K562 (cell line): ENCODE measurements around the gene PRKCB. TPM values are rescaled to one million over a fixed set of nuclear protein-coding genes. Genes with fewer than 3 reads are reported as not detected.

ENCODE experiments used
- ARID1B ChIP-seq: fragments of 450-650 bp; IDR thresholded peaks from 2 replicates; pipeline ENCODE4 v1.6.1; 2016; ENCODE audit warnings: antibody characterized with exemption, mild to moderate bottlenecking, inconsistent platforms
- ARNT ChIP-seq, 2 experiments: fragments of 450-650 bp; IDR thresholded peaks; 2 replicates each; pipeline ENCODE4 v1.6.1; 2016; ENCODE audit warnings: mild to moderate bottlenecking in 1 of 2
- ATF1 ChIP-seq, 2 experiments: fragments of 450-650 bp in 1 of 2; IDR thresholded peaks; 2 replicates each; pipeline ENCODE4 v1.6.1; 2016; ENCODE audit warnings: missing compliant biosample characterization in 1 of 2, missing genetic modification characterization in 1 of 2
- BRD9 ChIP-seq: fragments of 450-650 bp; IDR thresholded peaks from 2 replicates; pipeline ENCODE4 v1.6.1; 2018; ENCODE audit warnings: low read depth; ENCODE audit not compliant: partially characterized antibody
- CBFA2T3 ChIP-seq: fragments of 450-650 bp; IDR thresholded peaks from 2 replicates; pipeline ENCODE4 v1.6.1; 2017
- CC2D1A ChIP-seq: fragments of 450-650 bp; IDR thresholded peaks from 2 replicates; pipeline ENCODE4 v1.6.1; 2017; ENCODE audit warnings: mild to moderate bottlenecking
- CXXC5 ChIP-seq: fragments of 250-450 bp; sonication (Bioruptor Pico); IDR thresholded peaks from 2 replicates; pipeline ENCODE4 v1.8.0; 2022; ENCODE audit warnings: inconsistent platforms, mild to moderate bottlenecking, moderate library complexity
- E2F1 ChIP-seq: sonication (generic); formaldehyde crosslinking; IDR thresholded peaks from 2 replicates; pipeline ENCODE4 v1.8.1; 2023; ENCODE audit warnings: mild to moderate bottlenecking, missing genetic modification reagents, moderate library complexity
- EGR1 ChIP-seq: fragments of 450-650 bp; conservative IDR thresholded peaks from 2 replicates; pipeline ENCODE4 v1.6.1; 2017; ENCODE audit warnings: mild to moderate bottlenecking
- EP400 ChIP-seq: fragments of 450-650 bp; IDR thresholded peaks from 2 replicates; pipeline ENCODE4 v1.6.1; 2017; ENCODE audit warnings: antibody characterized with exemption, mild to moderate bottlenecking, moderate library complexity
- ESRRA ChIP-seq: fragments of 450-650 bp; IDR thresholded peaks from 2 replicates; pipeline ENCODE4 v1.6.1; 2014; ENCODE audit warnings: low read depth, mild to moderate bottlenecking, moderate library complexity, borderline replicate concordance
- FOSL1 ChIP-seq: fragments of 200-800 bp; sonication (Bioruptor generic); conservative IDR thresholded peaks from 2 replicates; pipeline ENCODE4 v1.6.1; 2016; ENCODE audit warnings: missing genetic modification characterization, missing compliant biosample characterization
- GABPA ChIP-seq: fragments of 200-800 bp; sonication (Bioruptor generic); conservative IDR thresholded peaks from 2 replicates; pipeline ENCODE4 v1.6.1; 2016; ENCODE audit warnings: low read depth, missing genetic modification characterization, missing compliant biosample characterization
- HDAC2 ChIP-seq: fragments of 450-650 bp; IDR thresholded peaks from 2 replicates; pipeline ENCODE4 v1.6.1; 2016; ENCODE audit warnings: mild to moderate bottlenecking
- HMBOX1 ChIP-seq: sonication (generic); IDR thresholded peaks from 2 replicates; pipeline ENCODE4 v1.6.1; 2016
- MAX ChIP-seq: sonication (generic); formaldehyde crosslinking; IDR thresholded peaks from 2 replicates; pipeline ENCODE4 v1.9.0; 2022; ENCODE audit warnings: mild to moderate bottlenecking, missing genetic modification reagents
- NCOA1 ChIP-seq: fragments of 450-650 bp; IDR thresholded peaks from 2 replicates; pipeline ENCODE4 v1.6.1; 2016; ENCODE audit warnings: low read depth
- NFE2 ChIP-seq: IDR thresholded peaks from 2 replicates; pipeline ENCODE4 v1.6.1; 2014; ENCODE audit warnings: antibody characterized with exemption, low read depth
- NFIC ChIP-seq: fragments of 450-650 bp; IDR thresholded peaks from 2 replicates; pipeline ENCODE4 v1.6.1; 2017; ENCODE audit warnings: mild to moderate bottlenecking, inconsistent platforms
- PTRF ChIP-seq: fragments of 450-650 bp; IDR thresholded peaks from 2 replicates; pipeline ENCODE4 v1.6.1; 2016; ENCODE audit warnings: mild to moderate bottlenecking, missing genetic modification characterization, missing compliant biosample characterization
- SMARCA4 ChIP-seq: fragments of 450-650 bp; IDR thresholded peaks from 2 replicates; pipeline ENCODE4 v1.6.1; 2016
- TAF9B ChIP-seq: fragments of 450-650 bp; IDR thresholded peaks from 2 replicates; pipeline ENCODE4 v1.6.1; 2018; ENCODE audit warnings: mild to moderate bottlenecking; ENCODE audit not compliant: partially characterized antibody
- YBX1 ChIP-seq: fragments of 450-650 bp; IDR thresholded peaks from 2 replicates; pipeline ENCODE4 v1.7.1; 2016; ENCODE audit warnings: mild to moderate bottlenecking
- ZKSCAN8 ChIP-seq: fragments of 200-800 bp; sonication (Bioruptor generic); IDR thresholded peaks from 2 replicates; pipeline ENCODE4 v1.6.1; 2016; ENCODE audit warnings: missing genetic modification characterization, missing compliant biosample characterization
- ZNF780A ChIP-seq: fragments of 250-450 bp; sonication (Bioruptor Pico); IDR thresholded peaks from 2 replicates; pipeline ENCODE4 v1.5.0; 2021; ENCODE audit warnings: mild to moderate bottlenecking
- polyA plus RNA-seq, 8 experiments: library from polyadenylated mRNA; depleted of rRNA in 4 of 8; stranded (reverse) in 5 of 8; unstranded in 3 of 8; fragments of >200 nt; fragmentation: Nextera tagmentation in 2 of 8; fragmentation: Illumina TruSeq in 1 of 8; extraction: Ambion mirVana in 2 of 8; extraction: Trizol in 1 of 8; gene quantifications; 2 replicates each; pipeline versions ENCODE4 v1.2.1 to v1.2.3, GENCODE V29; 2011 to 2014; ENCODE audit warnings: inconsistent platforms in 1 of 8, missing spikeins in 1 of 8
- total RNA-seq, 7 experiments: library from RNA; depleted of rRNA in 6 of 7; stranded (reverse); fragments of >200 nt in 6 of 7; fragmentation: Illumina TruSeq in 2 of 7; extraction: Trizol in 2 of 7; gene quantifications; 2 replicates each; pipeline versions ENCODE4 v1.2.1 to v1.2.3, GENCODE V29; 2011 to 2021; ENCODE audit warnings: low replicate concordance in 1 of 7

PRKCB gene
- total and polyA plus RNA-seq, 9 of the 15 experiments (the other 6 are each of a cell fraction or from before 2014, with no cell fraction given): 49.9 to 276 (median 148) TPM

GRCh38 chr16:23902748-23903414 is 67.1 kb downstream of the PRKCB start (continued):
- TF ChIP-seq CC2D1A: 0 out of 2 replicates have a peak, but pooled peaks have one; percentile 15
- 0 out of 2 replicates have a peak, but pooled peaks have one; percentile 18 for TF ChIP-seq PTRF (tag)
- TF ChIP-seq BRD9: peak; percentile 76
- peak; percentile 32; the same call in 1 of the 2 replicates for TF ChIP-seq ESRRA
- TF ChIP-seq ARID1B: peak; percentile 43; the same call in 1 of the 2 replicates
- peak; percentile 14; the same call in 1 of the 2 replicates for TF ChIP-seq HDAC2
- TF ChIP-seq EP400: peak; percentile 37; the same call in 1 of the 2 replicates
- TF ChIP-seq FOSL1 (tag): peak; percentile 49
- peak; percentile 48 for TF ChIP-seq CBFA2T3
- no peak for TF ChIP-seq E2F1
- TF ChIP-seq HMBOX1: peak; percentile 10; the same call in 1 of the 2 replicates
- peak; percentile 55 for TF ChIP-seq NFE2
- peak; percentile 80 for TF ChIP-seq EGR1
- peak; percentile 46; the same call in 1 of the 2 replicates for TF ChIP-seq SMARCA4
- TF ChIP-seq ATF1 (CRISPR knock-in tag; IDR thresholded peaks at IDR 0.05): no peak
- TF ChIP-seq ATF1 (tag; IDR thresholded peaks at IDR 0.05): peak; percentile 13; the same call in 1 of the 2 replicates
- TF ChIP-seq ZNF780A: no peak
- peak in 1 of 2 experiments; percentile 16; a peak in 1 of 4 replicates for TF ChIP-seq ARNT (IDR thresholded peaks at IDR 0.05)
- 0 out of 2 replicates have a peak, but pooled peaks have one; percentile 23 for TF ChIP-seq MAX
- TF ChIP-seq YBX1: no peak
- peak; percentile 52 for TF ChIP-seq GABPA (tag)
- peak; percentile 20 for TF ChIP-seq TAF9B
- TF ChIP-seq NFIC: 0 out of 2 replicates have a peak, but pooled peaks have one; percentile 15
- TF ChIP-seq CXXC5 (CRISPR knock-in tag): peak; percentile 57
- peak; percentile 41; the same call in 1 of the 2 replicates for TF ChIP-seq ZKSCAN8
- TF ChIP-seq NCOA1: 0 out of 2 replicates have a peak, but pooled peaks have one; percentile 9
- TF ChIP-seq, all 486 proteins: peak for 65
